HG03378 (cell line): Measurements from ENCODE around the gene RPS6KA2.

Experiments
- ATAC-seq: cut with Tn5 transposase; IDR thresholded peaks from one replicate; pipeline ENCODE4 v1.9.1; 2021; ENCODE audit warnings: mild to moderate bottlenecking, moderate library complexity; ENCODE audit not compliant: unreplicated experiment

Gene RPS6KA2

DNA sequence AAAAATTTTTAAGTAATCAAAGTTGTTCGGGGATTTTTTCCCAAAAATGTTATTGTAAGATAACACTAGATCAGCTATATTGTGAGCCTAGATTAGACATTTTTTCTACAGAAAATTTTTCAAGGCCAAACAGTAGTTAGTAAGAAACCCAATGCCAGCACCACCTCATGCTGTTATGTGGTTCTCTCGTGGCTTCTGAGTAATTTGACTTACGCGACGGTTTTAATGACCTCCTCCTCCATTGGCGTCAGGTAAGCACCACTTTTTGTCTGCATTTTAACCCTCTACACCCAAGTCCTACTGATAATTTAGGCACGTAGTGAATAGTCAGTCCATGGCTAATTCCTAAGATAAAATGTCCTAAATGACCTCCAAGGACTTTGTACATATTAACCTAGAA, 9.7 kb downstream of the RPS6KA2 start:
- ATAC-seq: no peak

DNA sequence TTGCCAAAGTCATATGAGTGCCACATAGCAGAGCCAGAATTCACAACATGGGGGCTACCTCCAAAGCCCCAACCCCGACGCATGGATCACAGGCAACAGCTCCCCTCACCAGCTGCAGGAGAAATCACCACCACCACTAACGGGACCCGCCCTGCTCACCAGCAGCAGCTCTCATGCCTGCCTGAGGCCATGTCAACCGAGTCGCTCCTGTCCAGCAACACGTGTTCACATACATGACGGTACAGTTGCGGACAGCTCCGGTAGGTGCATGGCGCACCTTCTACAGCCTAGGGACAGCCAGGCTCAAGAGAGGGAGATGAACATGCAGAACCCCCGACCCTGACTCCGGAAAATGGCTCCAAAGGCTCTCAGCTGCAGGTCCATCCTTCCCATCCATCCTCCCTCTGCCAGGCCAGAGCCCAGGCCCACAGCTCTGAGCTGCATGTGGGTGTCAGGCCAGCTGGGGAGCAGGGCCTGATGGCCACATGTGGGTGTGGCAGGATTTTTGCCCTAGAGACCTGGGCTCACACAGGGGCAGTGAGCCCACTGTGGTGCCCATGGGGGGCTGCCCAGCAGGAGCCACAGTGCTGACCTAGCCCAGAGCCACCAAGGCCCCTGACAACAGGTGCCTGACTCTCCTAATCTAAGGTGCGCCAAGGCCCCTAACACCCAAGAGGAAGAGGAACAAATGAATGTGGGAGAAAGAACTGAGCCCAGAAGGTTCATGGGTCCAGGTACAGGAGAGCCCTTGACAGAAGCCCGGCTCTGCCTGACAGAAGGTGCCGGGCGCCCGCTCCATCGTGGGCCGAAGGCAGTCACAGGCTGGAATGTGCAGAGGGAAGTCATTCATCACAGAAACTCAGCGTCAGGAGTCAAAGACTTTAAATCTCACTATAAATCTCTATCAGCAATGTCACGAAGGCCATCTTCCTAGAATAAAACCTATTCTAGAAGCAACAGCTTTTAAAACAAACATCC, 10.5 kb downstream of the RPS6KA2 start:
- ATAC-seq: no peak

DNA sequence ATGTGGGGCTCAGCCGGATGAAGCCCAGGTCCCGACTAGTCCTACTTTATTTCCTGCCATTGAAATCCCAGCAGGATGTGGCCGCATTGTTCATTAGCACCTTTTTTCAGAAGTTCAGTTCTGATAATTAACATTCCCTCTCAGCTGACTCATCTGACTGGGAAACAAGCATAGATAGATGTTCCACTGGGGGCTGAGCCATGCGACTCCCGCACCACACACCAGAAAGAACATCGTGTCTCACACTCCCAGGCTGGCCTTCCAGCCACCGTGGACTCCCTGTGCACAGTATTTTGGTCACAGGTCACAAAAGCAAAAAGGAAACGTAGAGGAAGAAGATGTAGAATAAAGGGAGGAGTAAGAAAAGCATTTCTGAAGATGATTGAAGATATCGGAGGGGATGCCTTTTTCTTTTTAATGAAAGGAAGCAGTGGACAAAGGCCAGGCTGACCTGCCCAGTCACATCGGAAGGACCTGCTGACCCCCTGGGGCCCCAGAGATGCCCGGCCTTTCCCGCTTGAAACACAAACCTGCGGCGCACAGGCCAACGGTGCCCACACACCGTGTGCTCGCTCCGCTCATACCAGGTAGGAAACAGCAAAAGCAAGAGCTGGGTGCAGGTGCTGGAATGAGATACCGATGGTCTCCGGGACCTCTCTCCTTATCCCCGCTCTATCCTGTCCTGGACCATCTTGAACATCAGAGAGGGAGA, 11.8 kb downstream of the RPS6KA2 start:
- no peak for ATAC-seq

DNA sequence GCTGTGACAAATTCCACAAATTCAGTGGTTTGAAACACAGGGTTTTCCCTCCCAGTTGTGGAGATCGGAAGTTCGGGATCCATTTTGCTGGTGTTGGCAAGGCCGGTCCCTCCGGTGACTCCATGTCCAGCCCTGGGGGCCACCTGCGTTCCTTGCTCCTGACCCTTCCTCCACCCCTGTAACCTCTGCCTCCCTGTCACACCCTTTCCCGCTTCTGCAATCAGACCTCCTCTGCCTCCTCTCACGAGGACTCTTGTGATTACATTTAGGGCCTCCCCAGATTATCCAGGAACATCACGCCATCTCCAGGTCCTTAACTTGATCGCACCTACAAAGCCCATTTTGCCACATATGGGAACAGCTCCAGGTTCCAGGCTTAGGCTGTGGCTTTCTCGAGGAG, 12.5 kb downstream of the RPS6KA2 start:
- ATAC-seq: no peak

DNA sequence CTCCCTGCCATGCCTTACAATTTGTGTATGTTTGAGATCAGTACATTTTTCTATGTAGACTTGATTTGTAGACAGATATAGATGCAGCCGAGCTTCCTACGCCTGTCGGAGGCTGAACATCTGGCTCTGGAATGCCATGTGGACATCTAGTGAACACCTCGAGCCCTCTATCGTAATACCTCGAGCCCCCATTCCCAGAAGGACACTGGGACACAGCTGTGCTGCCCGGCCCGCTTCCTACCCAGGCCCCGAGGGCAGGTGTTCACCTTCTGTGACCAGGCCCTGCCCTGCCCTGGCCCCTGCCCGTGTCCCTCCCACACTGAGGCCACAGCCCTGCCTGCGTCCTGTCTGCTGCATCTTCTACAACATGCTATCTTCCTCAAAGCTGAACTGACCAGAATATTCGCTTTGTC, 12.9 kb downstream of the RPS6KA2 start:
- ATAC-seq: no peak

DNA sequence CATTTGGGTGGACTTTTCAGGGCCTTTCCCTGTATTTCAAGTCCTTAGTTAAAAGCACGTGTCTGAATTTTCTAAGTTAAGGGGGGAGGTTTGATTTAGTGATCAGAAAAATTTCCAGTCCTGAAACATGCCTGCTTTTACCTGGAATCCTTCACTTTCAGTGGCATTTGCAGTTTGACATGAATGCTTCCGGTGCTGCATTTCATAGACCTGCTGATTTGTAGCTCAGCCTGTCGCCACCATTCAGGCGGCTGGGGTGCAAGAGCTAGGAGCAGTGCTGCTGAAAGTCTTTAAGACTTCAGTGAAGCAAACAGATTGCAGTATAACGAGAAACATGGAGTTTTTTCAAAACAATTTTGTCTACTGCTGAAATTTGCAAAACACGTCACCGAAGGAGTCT, 14.0 kb downstream of the RPS6KA2 start:
- no peak for ATAC-seq

DNA sequence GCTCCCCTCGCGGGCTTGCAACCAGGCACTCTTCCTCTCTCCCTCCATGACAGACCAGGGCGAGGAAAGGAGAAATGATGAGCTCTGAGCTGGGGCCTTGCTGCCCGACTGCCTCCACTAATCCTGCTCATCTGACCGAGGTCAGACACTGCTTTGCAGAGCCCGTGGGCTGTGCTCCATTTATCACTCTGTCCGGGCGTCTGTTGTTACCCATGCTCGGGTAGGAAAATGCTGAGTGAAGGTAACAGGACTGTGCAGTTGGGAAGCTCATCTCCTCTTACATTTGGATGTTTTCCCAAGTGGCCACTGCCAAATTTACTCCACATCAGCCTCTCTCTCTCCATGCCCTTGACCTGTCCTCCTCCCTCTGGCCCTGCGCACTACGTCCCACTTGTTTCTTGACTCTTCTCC, 14.6 kb downstream of the RPS6KA2 start:
- no peak for ATAC-seq

DNA sequence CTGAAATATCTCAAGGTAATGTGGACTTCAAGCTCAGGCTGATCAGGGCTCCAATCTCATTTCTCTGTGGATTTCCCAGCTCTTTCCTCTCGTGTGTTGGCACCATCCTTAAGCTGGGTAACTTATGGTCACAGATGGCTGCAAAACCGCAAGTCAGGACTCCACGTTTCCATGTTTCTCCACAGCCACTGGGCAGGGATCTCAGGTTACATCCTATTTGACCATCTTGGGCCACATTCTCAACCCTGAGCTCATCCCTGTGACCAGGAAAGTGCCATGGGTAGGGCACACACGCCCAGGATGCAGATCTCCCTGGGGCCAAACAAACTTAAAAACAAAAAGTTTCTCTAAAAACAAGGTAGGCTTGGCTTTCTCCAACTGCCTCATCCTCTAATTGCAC, 15.4 kb downstream of the RPS6KA2 start:
- ATAC-seq: no peak

DNA sequence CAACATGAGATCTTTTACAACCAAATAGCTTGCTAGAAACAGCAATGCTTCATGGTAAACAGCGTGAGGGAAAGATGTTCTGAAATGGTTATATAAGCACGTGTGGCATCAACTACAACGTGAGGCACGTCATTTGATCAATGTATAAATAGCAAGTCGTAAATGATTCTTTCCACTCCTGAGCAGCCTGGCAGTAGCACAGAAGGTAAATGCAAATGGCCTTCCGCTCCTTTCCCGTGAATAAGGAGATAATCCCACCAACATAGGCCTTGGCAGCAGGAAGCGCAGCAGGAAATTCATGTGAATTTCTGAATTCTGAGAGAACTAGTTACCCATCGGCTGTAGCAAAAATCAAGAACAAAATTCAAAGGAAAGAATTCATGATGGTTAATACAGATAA, 17.0 kb downstream of the RPS6KA2 start:
- ATAC-seq: no peak

DNA sequence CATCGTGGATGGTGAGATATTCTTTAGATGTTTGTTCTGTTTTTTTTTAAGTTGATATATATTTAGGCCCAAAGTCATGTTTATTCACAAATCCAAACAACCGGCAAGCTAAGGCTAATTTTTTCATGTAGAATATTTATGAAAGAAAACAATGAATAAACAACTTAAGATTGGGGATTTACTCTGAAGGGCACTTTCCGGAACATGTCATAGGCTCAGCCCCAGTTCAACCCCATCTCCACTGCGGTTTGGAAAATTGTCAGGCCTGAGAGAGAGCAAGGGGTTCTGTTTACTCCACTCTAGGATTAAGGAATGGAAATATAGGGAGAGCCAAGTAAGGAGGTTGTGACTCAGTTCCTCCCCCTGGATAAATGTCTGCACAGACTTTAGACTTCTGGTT, 18.3 kb downstream of the RPS6KA2 start:
- no peak for ATAC-seq

DNA sequence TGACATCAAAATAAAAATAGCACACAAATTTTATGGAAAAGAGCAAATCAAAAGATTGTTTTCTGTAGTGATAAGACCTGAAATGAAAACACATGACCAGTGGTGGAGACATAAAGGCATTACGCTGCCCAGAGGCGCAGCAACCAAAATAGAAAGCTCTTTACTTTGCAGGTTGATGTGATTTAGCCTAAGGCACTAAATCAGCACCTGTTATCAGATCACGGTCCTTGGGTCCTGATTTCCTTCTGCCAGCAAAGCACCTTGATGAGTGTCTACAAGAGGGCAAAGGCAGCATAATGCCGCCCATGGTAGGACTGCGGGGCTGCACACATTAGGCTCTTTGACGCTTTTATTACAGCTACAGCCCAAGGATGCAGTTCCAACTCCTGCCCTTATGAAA, 21.3 kb downstream of the RPS6KA2 start:
- no peak for ATAC-seq

DNA sequence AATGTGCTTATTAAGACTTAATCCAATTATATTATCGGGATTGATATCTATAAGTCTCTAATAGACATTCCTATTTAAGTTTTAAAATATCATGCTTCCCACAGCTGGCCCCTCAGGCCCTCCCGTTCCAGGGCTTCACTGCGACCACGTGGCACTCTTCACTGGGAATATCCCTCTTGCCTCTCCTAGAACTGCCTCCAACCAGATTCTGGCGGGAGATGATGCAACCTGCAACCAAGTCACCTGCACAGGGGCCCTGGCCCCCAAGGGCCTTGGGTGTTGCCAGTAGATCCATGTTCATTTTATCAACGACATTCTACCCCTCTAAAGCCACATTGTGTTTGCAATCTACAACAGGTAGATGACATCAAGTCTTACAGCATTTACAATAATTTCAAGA, 22.1 kb downstream of the RPS6KA2 start:
- no peak for ATAC-seq

DNA sequence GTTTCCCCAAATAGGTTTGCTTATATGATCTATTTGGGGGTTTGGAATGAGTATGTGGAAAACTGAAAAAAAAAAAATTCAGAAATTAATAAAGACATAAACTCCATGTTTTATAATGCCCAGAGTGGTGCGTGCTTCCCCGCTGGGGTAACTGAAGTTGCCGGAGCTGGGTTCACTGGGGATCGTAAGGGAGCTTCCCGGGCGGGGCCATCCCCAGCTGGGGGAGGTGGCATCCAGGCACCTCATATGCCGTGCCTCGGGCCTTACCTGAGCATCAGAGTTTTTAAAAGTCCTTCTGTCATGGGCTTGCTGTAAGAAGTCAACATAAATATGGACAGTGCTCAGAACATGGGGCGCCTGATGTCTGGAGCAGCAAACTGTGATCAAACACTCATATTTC, 22.7 kb downstream of the RPS6KA2 start:
- ATAC-seq: no peak

DNA sequence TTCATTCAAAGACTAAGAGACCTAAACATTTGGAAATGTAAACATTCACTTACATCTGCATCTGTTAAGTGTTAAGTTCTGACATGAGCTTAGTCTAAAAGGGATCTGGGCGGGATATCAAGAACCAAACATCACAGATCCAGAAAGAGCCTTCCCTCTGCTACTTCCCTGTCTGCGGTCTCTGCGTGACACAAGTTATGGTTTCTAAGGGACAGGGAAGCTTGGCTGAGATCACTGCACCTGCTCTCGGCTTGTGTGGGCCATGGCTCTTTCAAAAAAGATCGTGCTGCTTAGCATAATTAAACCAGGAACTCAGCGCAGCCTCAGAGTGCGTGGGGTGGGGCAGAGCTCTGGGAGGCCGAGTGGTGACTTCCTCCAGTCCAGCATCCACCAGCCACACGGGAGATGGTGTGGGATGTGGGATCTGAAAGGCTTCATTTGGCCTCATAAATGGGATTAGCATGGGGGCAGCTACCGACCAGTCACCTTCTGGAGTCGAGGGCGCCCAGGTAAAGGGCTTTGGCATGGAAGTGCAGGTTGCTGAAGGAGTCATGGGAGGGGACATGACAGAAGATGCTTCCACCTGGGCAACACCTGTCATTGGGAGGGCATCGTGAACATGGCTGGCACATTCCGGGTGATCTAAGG, 23.9 kb downstream of the RPS6KA2 start:
- no peak for ATAC-seq

DNA sequence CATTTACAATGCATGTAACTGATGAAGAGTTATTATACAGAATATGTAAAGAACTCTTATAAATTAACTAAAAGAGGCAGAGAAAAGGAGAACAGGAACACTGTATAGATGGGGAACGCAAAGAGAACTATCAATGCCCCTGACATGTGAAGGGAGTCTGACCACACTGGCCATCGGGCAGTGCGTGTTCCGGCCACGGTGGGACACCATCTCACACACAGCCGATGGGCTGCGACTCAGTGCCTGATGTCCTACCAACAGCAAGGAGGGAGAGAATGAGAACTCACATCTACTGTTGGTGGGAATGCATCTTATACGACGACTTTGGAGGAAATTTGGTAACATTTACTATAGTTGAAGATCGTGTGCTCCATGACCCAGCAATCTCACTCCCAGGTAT, 25.1 kb downstream of the RPS6KA2 start:
- ATAC-seq: no peak

DNA sequence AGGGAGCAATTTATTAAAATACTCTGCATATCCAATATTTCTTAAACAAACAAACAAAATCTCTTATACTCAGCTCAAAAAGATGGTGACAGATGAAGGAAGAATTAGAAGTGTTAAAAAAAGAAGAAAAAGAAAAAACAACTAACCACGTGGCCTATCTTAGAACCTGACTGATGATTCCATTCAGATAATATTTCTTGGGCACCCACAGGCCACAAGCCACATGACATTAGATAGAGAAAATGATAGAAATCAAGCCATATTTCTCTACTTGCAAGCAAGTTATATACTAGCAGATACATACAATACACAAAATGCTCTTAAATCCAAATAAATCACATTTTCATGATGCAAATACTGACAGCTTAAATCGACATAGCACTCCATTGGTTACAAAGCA, 26.1 kb downstream of the RPS6KA2 start:
- no peak for ATAC-seq

DNA sequence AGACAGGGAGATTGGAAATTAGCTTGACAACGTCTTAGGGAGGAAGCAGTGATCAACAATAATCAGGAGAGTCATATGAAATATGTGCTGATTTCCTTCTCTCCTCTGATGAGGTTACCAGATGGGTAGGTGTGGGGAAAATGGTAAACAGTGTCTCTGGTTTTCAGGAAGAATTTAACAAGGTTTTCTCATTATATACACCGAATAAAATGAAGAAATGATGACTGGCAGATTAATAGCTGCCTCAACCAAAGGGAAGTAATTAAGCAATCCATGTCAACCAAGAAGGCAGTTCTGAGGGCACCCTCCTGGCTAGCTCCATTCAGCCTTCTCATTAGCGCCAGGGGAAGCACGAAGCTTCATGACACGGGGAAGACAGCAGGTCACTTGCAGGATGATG, 27.8 kb downstream of the RPS6KA2 start:
- no peak for ATAC-seq

DNA sequence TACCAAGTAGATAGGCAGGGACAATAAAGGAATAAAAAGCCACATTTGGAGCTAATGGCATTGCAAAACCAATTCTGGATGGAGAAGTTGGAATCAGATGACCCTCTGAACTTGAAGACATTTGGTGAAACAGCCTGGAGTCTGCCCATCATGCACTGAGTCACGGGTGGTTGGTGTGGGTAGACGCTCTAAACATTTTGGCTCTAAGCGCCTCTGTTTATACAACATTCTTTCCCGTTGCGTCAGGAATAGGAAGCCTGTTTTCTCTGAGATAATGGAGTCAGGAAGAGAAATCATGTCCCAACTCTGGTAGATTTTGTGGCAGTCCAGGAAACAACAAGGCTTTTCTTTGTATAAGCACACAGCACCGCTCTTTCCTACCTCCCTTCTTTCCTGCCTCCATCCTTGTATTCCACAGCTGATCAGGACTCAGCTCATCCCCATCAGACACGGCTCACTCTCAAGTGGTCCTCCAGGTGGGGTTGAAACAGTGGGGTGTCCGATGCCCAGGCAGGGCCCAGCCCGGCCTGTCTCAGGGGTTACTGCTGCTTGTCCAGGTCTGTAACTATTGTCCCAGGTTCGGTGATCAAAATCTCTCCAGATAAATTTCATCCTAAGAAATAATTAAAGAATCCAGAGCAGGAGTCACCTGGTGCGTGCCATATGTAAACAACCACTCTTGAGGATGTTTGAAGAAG, 28.5 kb downstream of the RPS6KA2 start:
- ATAC-seq: no peak

DNA sequence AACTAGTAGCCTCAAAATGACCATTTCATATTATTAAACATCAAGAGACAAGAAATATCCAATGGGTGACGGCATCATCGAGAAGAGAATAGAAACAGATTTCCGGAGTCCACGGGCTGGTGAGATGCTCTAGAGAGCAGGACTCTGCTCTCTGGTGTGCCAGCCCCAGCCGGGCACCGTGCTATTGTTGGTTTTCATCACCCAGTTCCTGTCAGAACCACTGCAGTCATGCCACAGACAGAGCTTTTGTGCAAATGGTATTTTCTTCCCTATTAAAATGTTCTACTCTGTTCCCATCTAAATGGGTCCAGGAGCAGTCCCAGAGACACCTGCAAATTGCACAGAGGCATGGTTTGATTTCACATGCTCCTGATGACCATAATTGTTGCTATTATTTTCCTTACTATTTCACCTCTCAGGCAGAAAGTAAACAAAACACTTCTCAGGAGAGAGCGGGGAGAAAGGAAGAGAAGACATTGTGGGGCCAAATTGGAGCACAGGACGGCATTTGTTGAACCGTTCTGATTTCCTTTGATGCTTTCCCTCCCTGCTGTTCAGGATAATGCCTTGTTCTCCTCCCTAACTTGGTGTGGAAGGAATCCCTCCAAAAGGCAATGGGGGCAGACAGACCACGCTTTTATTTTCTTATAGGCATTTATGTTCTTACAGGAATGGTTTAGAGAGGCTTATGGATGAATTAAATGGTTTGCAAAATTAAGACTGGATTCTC, 29.2 kb downstream of the RPS6KA2 start:
- no peak for ATAC-seq

DNA sequence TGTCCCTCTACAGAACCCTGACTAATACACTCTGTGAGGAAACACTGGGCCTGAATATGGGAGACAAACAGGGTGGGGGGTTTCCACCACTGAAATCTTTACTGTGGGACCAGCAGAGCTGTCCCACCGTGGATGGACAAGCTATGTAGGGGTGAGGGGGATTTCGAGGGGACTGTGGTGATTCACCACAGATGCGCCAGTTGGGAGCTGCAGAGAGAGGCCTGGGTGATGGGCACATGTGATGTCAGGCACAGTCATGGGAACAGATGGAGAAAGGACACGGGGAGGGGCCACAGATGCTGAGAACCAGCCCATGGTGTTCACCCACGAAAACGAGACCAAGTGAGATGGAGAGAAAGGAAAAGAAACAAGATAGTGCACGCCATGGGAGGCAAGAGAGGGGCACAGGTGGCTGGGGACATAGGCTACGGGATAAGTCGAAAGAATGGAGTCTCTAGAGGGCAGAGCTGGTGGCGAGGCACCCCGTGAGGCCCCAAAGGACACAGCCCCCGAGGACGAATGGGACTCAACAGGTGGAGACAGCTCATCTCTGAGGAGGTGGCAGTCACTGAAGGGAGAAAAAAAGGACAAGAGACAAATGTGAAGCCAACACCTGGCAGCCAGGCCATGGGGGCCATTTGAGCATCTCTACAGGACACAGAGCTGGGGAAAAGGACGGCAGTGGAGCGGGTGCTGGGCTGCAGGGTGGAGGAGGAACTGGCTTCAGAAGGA, 30.1 kb downstream of the RPS6KA2 start:
- no peak for ATAC-seq
